Peyer's patch (tissue), 4 donors: ENCODE measurements around the gene MRPL45.

ENCODE experiments used
- POLR2A ChIP-seq, 2 donors: fragments of 450-650 bp; IDR thresholded peaks; one replicate each; pipeline ENCODE4 v1.5.1; 2017; ENCODE audit warnings: antibody characterized with exemption in 2 of 2, mild to moderate bottlenecking in 2 of 2, moderate library complexity in 2 of 2
- TF ChIP-seq, protein P1 (sequence below), 6 experiments: fragments of 450-650 bp in 4 of 6; fragments of 200-600 bp in 2 of 6; sonication (generic) in 1 of 6; IDR thresholded peaks; one replicate each; pipeline ENCODE4 v1.5.1; 2017 to 2019; ENCODE audit warnings: antibody characterized with exemption in 6 of 6, mild to moderate bottlenecking in 3 of 6, moderate library complexity in 1 of 6

DNA sequence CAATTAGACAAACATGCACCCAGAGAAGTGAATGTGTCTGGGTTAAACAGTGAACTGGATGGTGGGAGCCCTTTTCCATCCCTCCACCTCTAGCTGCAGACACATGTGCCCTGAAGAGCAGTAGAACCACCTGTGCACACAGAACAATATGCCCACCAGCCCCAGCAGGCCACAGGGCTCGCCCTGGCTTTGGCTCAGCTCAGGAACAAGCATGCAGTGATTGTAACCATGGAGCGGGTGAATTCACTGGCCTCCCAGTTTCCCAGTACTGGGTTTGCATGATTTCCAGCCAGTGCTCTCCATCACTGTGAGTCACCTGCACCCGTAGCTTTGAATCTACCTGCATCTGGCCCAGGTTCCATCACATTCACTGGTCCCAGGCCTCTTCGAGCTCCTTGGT is 41.6 kb downstream of the MRPL45 start:
- TF ChIP-seq, protein P1, sequence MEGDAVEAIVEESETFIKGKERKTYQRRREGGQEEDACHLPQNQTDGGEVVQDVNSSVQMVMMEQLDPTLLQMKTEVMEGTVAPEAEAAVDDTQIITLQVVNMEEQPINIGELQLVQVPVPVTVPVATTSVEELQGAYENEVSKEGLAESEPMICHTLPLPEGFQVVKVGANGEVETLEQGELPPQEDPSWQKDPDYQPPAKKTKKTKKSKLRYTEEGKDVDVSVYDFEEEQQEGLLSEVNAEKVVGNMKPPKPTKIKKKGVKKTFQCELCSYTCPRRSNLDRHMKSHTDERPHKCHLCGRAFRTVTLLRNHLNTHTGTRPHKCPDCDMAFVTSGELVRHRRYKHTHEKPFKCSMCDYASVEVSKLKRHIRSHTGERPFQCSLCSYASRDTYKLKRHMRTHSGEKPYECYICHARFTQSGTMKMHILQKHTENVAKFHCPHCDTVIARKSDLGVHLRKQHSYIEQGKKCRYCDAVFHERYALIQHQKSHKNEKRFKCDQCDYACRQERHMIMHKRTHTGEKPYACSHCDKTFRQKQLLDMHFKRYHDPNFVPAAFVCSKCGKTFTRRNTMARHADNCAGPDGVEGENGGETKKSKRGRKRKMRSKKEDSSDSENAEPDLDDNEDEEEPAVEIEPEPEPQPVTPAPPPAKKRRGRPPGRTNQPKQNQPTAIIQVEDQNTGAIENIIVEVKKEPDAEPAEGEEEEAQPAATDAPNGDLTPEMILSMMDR (IDR thresholded peaks at IDR 0.05), result no peak
- TF ChIP-seq POLR2A (IDR thresholded peaks at IDR 0.05), result no peak
